H9 (cell line): ENCODE data around the gene ZFR2. TPM values are rescaled to one million over a fixed set of nuclear protein-coding genes. Genes with fewer than 3 reads are reported as not detected.
A peak's percentile ranks its signal among the peaks of the same experiment; 100 is the strongest.

Experiments used
- DNase-seq: peaks from one replicate; pipeline ENCODE4 v3.0.0-alpha.2; 2017
- H2AFZ ChIP-seq: one replicate; pipeline ENCODE4 v1.6.1; 2013; ENCODE audit warnings: mild to moderate bottlenecking, low read length, control low read depth, moderate library complexity
- H2AK5ac ChIP-seq: 2 replicates; pipeline ENCODE4 v1.6.1; 2013; ENCODE audit warnings: low read length, control low read depth, mixed read lengths; ENCODE audit not compliant: insufficient read length
- H2BK120ac ChIP-seq: one replicate; pipeline ENCODE4 v1.6.1; 2013; ENCODE audit warnings: low read depth, mild to moderate bottlenecking, low read length, control low read depth, inconsistent platforms; ENCODE audit not compliant: poor library complexity, severe bottlenecking
- H2BK12ac ChIP-seq: 2 replicates; pipeline ENCODE4 v1.6.1; 2013; ENCODE audit warnings: low read length, control low read depth, mixed read lengths, low read depth; ENCODE audit not compliant: insufficient read length
- H2BK15ac ChIP-seq: 2 replicates; pipeline ENCODE4 v1.6.1; 2013; ENCODE audit warnings: low read depth, low read length, control low read depth
- H2BK20ac ChIP-seq: one replicate; pipeline ENCODE4 v1.6.1; 2013; ENCODE audit warnings: low read depth, mild to moderate bottlenecking, low read length, control low read depth, inconsistent platforms; ENCODE audit not compliant: poor library complexity, severe bottlenecking
- H2BK5ac ChIP-seq: 2 replicates; pipeline ENCODE4 v1.6.1; 2013; ENCODE audit warnings: low read length, control low read depth, mixed read lengths; ENCODE audit not compliant: insufficient read length
- H3K14ac ChIP-seq: 2 replicates; pipeline ENCODE4 v1.6.1; 2013; ENCODE audit warnings: low read length, control low read depth; ENCODE audit not compliant: insufficient read depth
- H3K18ac ChIP-seq: 2 replicates; pipeline ENCODE4 v1.6.1; 2013; ENCODE audit warnings: low read depth, mild to moderate bottlenecking, mixed read lengths, low read length, control low read depth; ENCODE audit not compliant: insufficient read length
- H3K23ac ChIP-seq: 2 replicates; pipeline ENCODE4 v1.6.1; 2013; ENCODE audit warnings: low read length, control low read depth, mixed read lengths, low read depth; ENCODE audit not compliant: insufficient read length
- H3K23me2 ChIP-seq: 2 replicates; pipeline ENCODE4 v1.6.1; 2013; ENCODE audit warnings: low read depth, mild to moderate bottlenecking, mixed read lengths, low read length, control low read depth; ENCODE audit not compliant: insufficient read length, poor library complexity, severe bottlenecking
- H3K27ac ChIP-seq: 2 replicates; pipeline ENCODE4 v1.5.1; 2013; ENCODE audit warnings: low read length, control low read depth, mixed read lengths, low read depth; ENCODE audit not compliant: insufficient read length
- H3K27me3 ChIP-seq: 2 replicates; pipeline ENCODE4 v1.6.1; 2013; ENCODE audit warnings: low read length, control low read depth, inconsistent platforms; ENCODE audit not compliant: insufficient read depth
- H3K4ac ChIP-seq: 2 replicates; pipeline ENCODE4 v1.6.1; 2013; ENCODE audit warnings: low read depth, mild to moderate bottlenecking, control low read depth, inconsistent platforms, low read length, moderate library complexity
- H3K4me1 ChIP-seq: 2 replicates; pipeline ENCODE4 v1.6.1; 2013; ENCODE audit warnings: low read length, control low read depth, inconsistent platforms; ENCODE audit not compliant: insufficient read depth
- H3K4me2 ChIP-seq: 2 replicates; pipeline ENCODE4 v1.6.1; 2013; ENCODE audit warnings: low read length, control low read depth, mixed read lengths; ENCODE audit not compliant: insufficient read length, insufficient read depth
- H3K56ac ChIP-seq: 2 replicates; pipeline ENCODE4 v1.6.1; 2013; ENCODE audit warnings: low read depth, mild to moderate bottlenecking, mixed read lengths, low read length, control low read depth; ENCODE audit not compliant: insufficient read length
- H3K79me1 ChIP-seq: 2 replicates; pipeline ENCODE4 v1.6.1; 2013; ENCODE audit warnings: low read depth, mild to moderate bottlenecking, moderate library complexity, low read length, control low read depth, inconsistent platforms; ENCODE audit not compliant: insufficient read depth, poor library complexity, severe bottlenecking
- H3K79me2 ChIP-seq: 2 replicates; pipeline ENCODE4 v1.6.1; 2013; ENCODE audit warnings: low read length, control low read depth, inconsistent platforms; ENCODE audit not compliant: insufficient read depth
- H3K9ac ChIP-seq: 2 replicates; pipeline ENCODE4 v1.6.1; 2013; ENCODE audit warnings: low read length, control low read depth, mixed read lengths; ENCODE audit not compliant: insufficient read length; ENCODE audit errors: extremely low read depth
- H3K9me3 ChIP-seq: one replicate; pipeline ENCODE4 v1.6.1; 2013; ENCODE audit warnings: low read depth, low read length, inconsistent platforms; ENCODE audit not compliant: control insufficient read depth
- H3T11ph ChIP-seq: one replicate; pipeline ENCODE4 v1.6.1; 2013; ENCODE audit warnings: mild to moderate bottlenecking, low read length, control low read depth, inconsistent platforms
- H4K20me1 ChIP-seq: one replicate; pipeline ENCODE4 v1.6.1; 2013; ENCODE audit not compliant: control insufficient read depth, insufficient read length, insufficient read depth
- H4K5ac ChIP-seq: 2 replicates; pipeline ENCODE4 v1.6.1; 2013; ENCODE audit warnings: low read depth, mild to moderate bottlenecking, mixed read lengths, low read length, control low read depth; ENCODE audit not compliant: insufficient read length
- H4K8ac ChIP-seq: replicated peaks from 2 replicates; pipeline ENCODE4 v1.6.1; 2013; ENCODE audit warnings: low read length, control low read depth, mixed read lengths, low read depth; ENCODE audit not compliant: insufficient read length
- H4K91ac ChIP-seq: 2 replicates; pipeline ENCODE4 v1.6.1; 2013; ENCODE audit warnings: low read depth, mild to moderate bottlenecking, moderate library complexity, mixed read lengths, low read length, control low read depth; ENCODE audit not compliant: insufficient read length
- H3K27ac Mint-ChIP-seq, 3 experiments: 2 replicates in 2 of 3; 3 replicates in 1 of 3; pipeline ENCODE4 v1.8.0; 2020 to 2021; ENCODE audit warnings: mixed read lengths in 3 of 3, mild to moderate bottlenecking in 1 of 3, moderate library complexity in 1 of 3
- H3K27me3 Mint-ChIP-seq: 2 replicates; pipeline ENCODE4 v1.8.0; 2021; ENCODE audit warnings: low read depth, mild to moderate bottlenecking, moderate library complexity, mixed read lengths
- H3K36me3 Mint-ChIP-seq, 3 experiments: 2 replicates in 2 of 3; 3 replicates in 1 of 3; pipeline ENCODE4 v1.8.0; 2020 to 2021; ENCODE audit warnings: low read depth in 3 of 3, mixed read lengths in 3 of 3; ENCODE audit not compliant: insufficient read depth in 1 of 3
- H3K4me1 Mint-ChIP-seq, 2 experiments: 2 replicates each; pipeline ENCODE4 v1.8.0; 2020; ENCODE audit warnings: mixed read lengths in 2 of 2
- H3K4me3 Mint-ChIP-seq, 2 experiments: 2 replicates in 1 of 2; 3 replicates in 1 of 2; pipeline ENCODE4 v1.8.0; 2020 to 2021; ENCODE audit warnings: mild to moderate bottlenecking in 2 of 2, mixed read lengths in 2 of 2, moderate library complexity in 1 of 2
- H3K9me3 Mint-ChIP-seq, 2 experiments: 2 replicates in 1 of 2; 3 replicates in 1 of 2; pipeline ENCODE4 v1.8.0; 2020; ENCODE audit warnings: mild to moderate bottlenecking in 2 of 2, mixed read lengths in 2 of 2, moderate library complexity in 1 of 2
- WGBS: extraction: QIAGEN DNeasy Blood & Tissue Kit; methylation state at CpG from one replicate; pipeline ENCODE4 v1.1.7; 2013; ENCODE audit warnings: missing lambda C conversion rate, low lambda C conversion rate, mixed read lengths; ENCODE audit not compliant: insufficient read length; ENCODE audit errors: extremely low coverage; 5-methylcytosine and 5-hydroxymethylcytosine counted together
- total RNA-seq: library from RNA; stranded (reverse); gene quantifications from 2 replicates; pipeline ENCODE4 v1.2.1, GENCODE V29; 2021
- TF ChIP-seq, protein P1 (sequence below): fragments of 200-600 bp; sonication (generic); conservative IDR thresholded peaks from 3 replicates; pipeline ENCODE4 v1.8.0; 2021; ENCODE audit warnings: antibody characterized with exemption, mild to moderate bottlenecking

ZFR2 gene
- total RNA-seq, 1 experiment from 2014 or later = 18.3 TPM

DNA sequence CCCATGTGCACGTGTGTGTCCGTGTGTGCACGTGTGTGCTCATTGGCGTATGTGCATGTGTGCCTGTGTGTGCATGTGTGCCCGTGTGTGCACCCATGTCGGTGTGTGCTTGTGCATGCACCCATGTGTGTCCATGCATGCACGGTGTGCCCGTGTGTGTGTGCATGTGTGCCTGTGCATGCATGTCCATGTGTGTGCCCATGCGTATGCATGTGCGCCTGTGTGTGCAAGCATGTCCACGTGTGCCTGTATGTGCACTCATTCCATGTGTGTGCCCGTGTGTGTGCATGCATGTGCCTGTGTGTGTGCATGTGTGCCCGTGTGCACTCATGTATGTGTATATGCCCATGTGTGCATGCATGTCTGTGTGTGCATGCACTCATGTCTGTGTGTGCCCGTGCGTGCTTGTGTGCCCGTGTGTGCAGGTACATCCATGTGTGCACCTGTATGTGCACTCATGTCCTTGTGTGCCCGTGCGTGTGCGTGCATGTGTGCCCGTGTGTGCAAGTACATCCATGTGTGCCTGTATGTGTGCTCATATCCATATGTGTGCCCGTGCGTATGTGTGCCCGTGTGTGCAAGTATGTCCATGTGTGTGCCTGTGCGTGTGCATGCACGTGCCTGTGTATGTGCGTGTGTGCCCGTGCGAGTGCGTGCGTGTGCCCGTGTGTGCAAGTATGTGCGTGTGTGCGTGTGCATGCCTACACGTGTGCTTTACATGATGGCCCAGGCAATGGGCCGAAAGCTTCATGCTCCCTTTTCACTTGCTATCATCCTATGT is 61.1 kb downstream of the ZFR2 start:
- Histone ChIP-seq H3K9me3 (no peaks in the 10 kb centered on the region), H3K56ac (no peak overlapping the region), H3K79me1 (no peaks in the 10 kb centered on the region), H3K4ac (no peak overlapping the region), H2BK120ac (no peak overlapping the region), H2BK5ac (no peak overlapping the region), H3K23me2 (no peaks in the 10 kb centered on the region), H4K5ac (peak overlapping the region; percentile 4), H4K8ac (peak overlapping the region; percentile 1), H3K27ac (no peak overlapping the region), H3K4me1 (no peaks in the 10 kb centered on the region), H2AK5ac (no peak overlapping the region), H2BK20ac (no peak overlapping the region), H3K9ac (no peak overlapping the region), H4K91ac (no peak overlapping the region), H3K14ac (no peak overlapping the region; the same call in 1 of the 2 replicates), H3K27me3 (no peaks in the 10 kb centered on the region), H3K18ac (no peak overlapping the region), H2AFZ (no peak overlapping the region), H3K4me2 (no peak overlapping the region), H2BK15ac (no peak overlapping the region), H2BK12ac (no peak overlapping the region), H3T11ph (no peak overlapping the region), H3K79me2 (no peaks in the 10 kb centered on the region), H3K23ac (no peak overlapping the region), H4K20me1 (no peaks in the 10 kb centered on the region)
- Mint-ChIP-seq H3K36me3 (no peaks in the 10 kb centered on the region), H3K27ac (peak overlapping the region in 1 of 3 experiments; percentile 63; a peak in 2 of 7 replicates), H3K4me1 (peaks cover 0 to 6% of the 10 kb centered on the region in 2 experiments; a peak in 2 of 4 replicates), H3K4me3 (peak overlapping the region in 1 of 2 experiments; percentile 29; a peak in 1 of 5 replicates), H3K9me3 (peaks cover 0 to 6% of the 10 kb centered on the region in 2 experiments; a peak in 2 of 5 replicates), H3K27me3 (peaks cover 7% of the 10 kb centered on the region)
- DNase-seq = no peak
- TF ChIP-seq, protein P1, sequence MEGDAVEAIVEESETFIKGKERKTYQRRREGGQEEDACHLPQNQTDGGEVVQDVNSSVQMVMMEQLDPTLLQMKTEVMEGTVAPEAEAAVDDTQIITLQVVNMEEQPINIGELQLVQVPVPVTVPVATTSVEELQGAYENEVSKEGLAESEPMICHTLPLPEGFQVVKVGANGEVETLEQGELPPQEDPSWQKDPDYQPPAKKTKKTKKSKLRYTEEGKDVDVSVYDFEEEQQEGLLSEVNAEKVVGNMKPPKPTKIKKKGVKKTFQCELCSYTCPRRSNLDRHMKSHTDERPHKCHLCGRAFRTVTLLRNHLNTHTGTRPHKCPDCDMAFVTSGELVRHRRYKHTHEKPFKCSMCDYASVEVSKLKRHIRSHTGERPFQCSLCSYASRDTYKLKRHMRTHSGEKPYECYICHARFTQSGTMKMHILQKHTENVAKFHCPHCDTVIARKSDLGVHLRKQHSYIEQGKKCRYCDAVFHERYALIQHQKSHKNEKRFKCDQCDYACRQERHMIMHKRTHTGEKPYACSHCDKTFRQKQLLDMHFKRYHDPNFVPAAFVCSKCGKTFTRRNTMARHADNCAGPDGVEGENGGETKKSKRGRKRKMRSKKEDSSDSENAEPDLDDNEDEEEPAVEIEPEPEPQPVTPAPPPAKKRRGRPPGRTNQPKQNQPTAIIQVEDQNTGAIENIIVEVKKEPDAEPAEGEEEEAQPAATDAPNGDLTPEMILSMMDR = no peak
- no CpG with 5 or more reads among the region's 35 CpGs for WGBS
